H4 (cell line): ENCODE results near the gene ABCF3. TPM values are rescaled to one million over a fixed set of nuclear protein-coding genes. Genes with fewer than 3 reads are reported as not detected.

Source experiments
- DNase-seq: peaks from one replicate; pipeline ENCODE4 v3.0.0-alpha.2; 2015; ENCODE audit warnings: low spot score
- total RNA-seq: library from RNA; depleted of rRNA; stranded (reverse); fragments of >200 nt; shearing (Covaris generic); gene quantifications from 2 replicates; pipeline ENCODE4 v1.2.3, GENCODE V29; 2014

Gene ABCF3
- total RNA-seq, 1 experiment from 2014 or later = 36.8 TPM

DNA sequence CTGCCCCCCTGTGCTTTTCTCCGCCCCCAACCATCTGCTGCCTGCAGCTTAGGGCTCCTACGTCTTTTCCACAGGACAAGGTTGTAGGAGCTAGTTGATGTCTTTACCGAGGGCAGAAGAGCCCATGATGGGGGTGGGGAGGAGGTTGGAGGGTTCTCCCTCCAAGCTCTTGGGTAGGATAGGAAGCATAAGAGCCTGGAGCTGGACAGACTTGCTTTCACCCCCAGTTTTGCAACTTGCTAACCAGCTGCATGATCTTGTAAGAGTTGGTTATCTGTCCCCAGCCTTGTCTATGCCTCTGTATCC lies 856 bp downstream of the ABCF3 start:
- no peak for DNase-seq

DNA sequence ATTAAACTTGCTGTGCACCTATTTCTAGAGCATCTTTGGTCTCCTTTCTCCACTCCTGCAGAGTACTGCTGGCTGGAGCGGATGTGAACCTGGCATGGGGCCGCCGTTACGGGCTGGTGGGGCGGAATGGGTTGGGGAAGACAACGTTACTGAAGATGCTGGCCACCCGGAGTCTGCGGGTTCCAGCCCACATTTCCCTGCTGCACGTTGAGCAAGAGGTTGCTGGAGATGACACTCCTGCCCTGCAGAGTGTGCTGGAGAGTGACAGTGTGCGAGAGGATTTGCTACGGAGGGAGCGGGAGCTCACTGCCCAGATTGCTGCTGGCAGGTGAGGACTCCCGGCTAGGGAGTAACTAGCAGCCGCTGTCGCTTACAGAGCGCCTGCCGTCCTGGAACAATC lies 2.1 kb downstream of the ABCF3 start:
- no peak for DNase-seq

DNA sequence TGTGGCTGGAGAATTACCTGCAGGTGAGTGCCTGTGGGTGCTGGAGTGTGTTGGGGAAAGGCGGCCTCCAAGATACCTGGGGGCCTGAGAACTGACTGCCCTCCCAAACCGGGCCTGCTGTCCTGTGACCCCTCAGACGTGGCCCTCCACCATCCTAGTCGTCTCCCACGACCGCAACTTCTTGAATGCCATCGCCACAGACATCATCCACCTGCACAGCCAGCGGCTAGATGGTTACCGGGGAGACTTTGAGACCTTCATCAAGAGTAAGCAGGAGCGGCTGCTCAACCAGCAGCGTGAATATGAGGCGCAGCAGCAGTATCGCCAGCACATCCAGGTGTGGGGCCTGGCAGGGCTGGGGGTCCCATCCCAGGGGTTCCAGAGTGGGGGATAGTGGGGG lies 3.4 kb downstream of the ABCF3 start:
- no peak for DNase-seq

DNA sequence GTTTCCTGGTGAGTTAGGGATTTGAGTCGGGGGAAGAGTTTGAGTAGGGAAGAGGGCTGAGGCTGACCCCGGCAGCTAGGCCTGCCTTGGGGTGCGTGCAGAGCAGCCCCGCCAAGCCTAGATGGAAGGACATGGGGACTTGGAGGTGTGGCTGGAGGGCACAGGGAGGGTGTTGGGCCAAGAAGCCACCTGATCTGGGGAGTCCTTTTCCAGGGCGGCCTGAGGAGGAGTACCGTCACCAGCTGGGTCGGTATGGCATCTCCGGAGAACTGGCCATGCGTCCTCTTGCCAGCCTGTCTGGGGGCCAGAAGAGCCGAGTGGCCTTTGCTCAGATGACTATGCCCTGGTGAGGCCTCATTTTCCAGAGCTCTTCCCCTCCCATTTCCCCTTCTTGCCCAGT lies 6.9 kb downstream of the ABCF3 start:
- DNase-seq = no peak

DNA sequence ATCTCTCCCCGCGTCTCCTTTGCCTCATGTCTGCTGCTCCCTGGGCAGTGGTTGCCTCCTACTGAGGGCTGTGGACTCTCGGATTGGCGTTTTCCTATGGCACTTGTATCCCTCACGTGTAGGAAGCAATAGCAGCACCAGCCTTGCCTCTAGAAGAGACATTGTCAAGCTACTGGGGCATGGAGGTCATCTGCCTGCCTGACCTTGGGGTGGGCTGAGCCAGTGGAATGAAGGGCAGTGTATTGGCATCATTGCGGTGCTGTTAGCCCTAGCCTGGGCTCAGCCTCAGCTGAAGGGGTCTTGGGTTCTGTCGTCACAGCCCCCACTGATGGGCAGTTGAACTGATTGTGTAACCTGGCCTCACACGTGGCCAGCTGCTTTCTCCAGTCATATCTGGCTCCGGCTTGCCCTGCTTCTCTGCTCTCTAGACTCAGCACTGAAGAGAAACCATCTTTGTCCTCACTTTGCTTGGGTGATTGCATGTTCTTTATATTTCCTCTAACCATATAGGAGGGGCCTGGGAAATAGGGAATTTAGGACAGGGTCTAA lies 8.1 kb downstream of the ABCF3 start:
- DNase-seq = no peak

DNA sequence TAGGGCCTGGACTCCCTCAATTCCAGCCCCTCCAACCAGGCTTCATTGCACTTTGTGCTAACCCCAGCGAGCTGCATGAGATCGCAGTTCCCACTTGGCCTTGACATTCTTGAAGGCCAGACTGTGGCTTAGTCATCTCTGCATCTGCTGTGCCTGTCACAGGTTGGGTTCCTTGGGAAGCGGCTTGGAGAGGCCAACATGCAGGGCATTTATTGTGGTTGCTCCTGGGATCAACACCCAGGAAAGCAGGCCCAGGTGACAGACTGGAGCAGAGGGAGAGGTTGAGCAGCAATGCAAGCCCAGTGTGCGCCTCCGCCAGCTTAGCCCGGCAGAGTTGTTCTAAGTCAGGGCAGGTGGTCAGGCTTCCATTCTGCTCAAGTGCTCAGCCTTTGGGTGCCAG lies 10.5 kb downstream of the ABCF3 start:
- no peak for DNase-seq

DNA sequence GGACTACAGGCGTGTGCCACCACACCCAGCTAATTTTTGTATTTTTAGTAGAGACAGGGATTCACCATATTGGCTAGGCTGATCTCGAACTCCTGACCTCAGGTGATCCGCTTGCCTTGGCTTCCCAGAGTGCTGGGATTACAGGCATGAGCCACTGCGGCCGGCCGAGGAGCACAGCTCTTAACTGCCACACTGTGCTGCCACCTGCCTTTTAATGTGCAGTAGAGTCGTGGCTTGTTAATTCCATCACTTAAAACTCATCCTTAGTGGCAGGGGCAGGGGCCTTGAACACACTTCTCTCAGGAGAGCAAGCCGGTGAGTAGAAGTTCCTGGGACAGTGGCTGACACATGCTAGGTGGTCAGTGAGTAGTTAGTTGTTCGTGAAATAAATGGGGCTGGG lies 12.5 kb downstream of the ABCF3 start:
- no peak for DNase-seq

DNA sequence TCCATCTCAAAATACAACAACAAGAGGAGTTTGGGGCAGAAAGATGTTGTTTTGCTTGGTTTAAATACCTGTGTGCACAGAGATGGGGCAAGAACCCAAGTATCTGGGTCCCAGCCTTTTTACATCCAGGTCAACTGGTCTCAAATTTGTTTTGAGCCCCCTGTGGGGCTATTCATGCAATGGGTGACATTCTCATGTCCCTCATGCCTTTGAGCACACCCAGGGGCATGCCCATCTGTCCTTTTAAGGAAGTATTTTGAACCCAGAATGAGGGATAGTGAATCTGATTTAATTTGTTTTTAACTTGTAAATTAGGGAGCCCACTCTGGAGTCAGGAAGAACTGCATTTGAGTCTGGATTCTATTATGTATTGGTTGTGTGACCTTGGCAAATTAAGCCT lies 14.8 kb downstream of the ABCF3 start:
- DNase-seq = no peak

DNA sequence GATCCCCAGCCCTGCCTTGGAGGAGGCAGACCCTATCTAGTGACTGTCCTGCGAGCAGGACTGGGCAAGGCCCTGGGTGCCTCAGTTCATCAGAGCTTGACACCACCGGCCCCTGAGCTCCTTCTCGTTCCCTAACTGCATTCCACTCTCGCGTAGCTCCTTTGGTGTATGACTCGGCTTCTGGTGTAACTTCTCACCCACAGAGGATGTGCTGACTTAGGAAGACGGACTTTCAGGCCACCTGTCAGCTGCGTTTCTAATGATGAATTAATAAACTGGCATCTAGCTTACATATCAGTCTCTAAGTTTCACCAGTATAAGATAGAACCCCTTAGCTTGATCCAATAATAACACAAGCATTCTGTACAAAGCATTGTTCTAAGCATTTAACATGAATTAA lies 17.5 kb downstream of the ABCF3 start:
- DNase-seq = no peak

DNA sequence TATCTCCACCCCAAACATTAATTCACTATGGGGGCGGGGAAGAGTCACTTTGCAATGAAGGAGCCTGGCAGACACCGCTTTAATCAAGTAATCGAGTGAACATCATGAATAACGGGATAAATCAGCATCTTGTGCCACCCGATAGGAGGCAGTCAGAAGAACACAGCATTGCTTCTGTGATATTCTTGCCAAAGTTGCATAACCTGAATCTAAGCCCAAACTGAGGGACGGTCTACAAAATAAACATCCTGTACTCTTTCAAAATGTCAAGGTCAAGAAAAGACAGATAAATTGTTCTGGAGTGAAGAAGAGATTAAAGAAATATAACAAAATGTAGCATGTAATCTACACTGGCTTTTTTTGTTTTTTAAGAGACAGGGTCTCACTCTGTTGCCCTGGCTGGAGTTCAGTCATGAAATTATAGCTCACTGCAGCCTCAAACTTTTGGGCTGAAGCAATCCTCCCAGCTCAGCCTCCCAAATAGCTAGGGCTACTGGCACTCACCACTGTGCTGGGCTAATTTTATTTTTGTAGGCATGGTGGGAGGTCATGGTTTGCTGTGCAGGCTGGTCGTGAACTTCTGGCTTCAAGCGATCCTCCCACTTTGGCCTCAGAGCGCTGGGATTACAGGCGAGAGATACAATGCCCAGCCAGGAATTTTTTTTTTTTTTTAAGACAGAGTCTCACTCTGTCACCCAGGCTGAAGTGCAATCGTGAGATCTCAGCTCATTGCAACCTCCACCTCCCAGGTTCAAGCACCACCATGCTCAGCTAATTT lies 23.3 kb downstream of the ABCF3 start:
- no peak for DNase-seq

DNA sequence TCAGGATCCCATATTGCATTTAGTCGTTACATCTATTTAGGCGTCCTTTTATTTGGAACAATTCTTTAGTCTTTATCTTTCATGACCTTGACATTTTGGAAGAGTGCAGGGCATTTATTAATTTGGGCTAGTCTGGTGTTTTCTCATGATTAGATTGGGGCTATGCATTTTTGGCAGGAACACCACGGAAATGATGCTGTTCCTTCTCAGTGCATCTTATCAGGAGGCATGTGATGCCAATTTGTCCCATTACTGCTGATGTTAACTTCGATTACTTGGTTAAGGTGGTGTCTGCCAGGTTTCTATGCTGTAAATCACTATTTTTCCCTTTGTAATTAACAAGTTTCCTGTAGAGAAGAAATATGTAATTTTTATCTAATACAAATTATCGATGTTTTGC lies 25.3 kb downstream of the ABCF3 start:
- DNase-seq = no peak

DNA sequence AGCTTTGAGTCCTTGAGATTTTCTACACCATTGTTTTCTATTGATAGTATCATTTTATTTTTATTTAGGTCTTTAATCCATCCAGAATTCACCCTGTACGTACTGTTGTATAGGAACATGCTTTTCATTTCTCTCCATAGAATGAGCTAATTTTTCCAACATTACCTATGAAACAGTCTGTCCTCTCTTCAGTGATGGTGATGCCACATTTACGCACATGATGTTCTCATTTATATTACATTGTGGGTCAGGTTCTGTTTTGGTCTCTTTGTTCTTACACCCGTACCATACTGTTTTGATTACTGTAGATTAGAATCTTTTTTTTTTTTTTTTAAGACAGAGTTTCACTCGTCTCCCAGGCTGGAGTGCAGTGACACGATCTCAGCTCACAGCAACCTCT lies 25.7 kb downstream of the ABCF3 start:
- no peak for DNase-seq

DNA sequence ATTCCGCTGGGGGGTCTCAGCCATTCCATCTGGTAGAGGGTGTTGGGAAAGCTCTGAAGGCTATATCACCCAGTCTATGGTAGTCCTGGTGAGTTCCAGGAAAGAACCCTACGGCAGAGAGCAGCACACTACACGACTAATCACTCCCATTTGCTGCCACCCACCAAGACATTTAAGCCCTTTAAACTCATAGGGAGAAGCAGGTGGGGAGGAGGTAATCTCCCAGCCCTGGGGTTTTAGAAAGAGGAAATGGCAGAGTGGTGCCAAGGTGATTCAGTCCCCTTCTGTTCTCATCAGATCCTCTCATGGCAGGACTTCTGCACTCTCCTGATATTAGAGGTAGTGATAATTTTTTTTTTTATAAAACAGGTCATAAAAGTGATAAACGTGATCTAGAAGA lies 32.8 kb downstream of the ABCF3 start:
- no peak for DNase-seq

DNA sequence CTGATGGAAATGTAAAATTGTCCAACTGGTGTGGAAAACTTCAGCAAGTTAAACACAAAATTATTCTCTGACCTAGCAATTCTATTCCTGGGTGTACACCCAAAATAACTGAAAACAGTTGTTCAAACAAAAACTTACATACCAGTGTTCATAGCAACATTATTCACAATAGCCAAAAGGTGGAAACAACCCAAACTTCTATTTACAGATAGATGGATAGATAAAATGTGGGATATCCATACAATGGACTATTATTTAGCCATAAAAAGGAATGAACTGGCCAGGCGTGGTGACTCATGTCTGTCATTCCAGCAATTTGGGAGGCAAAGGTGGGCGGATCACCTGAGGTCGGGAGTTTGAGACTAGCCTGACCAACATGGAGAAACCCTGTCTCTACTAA lies 36.5 kb downstream of the ABCF3 start:
- DNase-seq = no peak

DNA sequence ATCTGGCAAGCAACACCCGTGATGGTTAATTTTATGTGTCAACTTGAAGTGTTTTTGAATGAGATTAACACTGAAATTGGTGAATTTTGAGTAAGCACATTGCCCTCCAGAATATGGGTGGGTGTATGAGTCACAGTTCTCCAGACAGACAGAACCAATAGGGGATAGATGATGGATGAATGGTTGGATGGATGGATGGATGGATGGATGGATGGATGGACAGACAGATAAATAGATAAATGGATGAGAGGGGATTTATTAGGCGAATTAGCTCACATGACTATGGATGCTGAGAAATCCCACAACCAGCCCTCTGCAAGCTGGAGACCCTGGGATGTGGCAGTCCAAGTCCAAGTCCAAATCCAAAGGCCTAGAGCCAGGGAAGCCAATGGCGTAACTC lies 37.9 kb downstream of the ABCF3 start:
- DNase-seq = no peak

DNA sequence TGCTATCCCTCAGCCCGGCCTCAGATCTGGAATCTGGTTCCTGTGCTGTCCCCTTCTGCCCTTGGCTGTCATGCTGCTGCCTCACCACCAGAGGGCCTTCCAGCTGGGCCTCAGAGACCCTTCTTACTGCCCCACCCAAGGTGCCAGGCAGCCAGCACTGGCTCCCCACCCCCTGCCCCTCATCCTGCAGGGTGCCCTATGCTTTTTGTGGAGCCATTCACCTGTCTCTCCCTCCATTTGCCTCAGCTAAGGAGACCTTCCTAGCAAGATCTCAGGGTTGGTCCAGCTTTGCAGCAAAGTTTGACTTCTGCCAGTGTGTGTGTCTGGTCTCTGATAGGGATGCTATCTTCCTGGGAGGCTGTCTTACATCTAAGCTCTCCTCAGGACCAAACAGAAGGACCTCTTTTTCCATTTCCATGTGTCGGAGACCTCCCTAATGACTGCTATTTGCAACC lies 41.5 kb downstream of the ABCF3 start:
- DNase-seq = no peak

DNA sequence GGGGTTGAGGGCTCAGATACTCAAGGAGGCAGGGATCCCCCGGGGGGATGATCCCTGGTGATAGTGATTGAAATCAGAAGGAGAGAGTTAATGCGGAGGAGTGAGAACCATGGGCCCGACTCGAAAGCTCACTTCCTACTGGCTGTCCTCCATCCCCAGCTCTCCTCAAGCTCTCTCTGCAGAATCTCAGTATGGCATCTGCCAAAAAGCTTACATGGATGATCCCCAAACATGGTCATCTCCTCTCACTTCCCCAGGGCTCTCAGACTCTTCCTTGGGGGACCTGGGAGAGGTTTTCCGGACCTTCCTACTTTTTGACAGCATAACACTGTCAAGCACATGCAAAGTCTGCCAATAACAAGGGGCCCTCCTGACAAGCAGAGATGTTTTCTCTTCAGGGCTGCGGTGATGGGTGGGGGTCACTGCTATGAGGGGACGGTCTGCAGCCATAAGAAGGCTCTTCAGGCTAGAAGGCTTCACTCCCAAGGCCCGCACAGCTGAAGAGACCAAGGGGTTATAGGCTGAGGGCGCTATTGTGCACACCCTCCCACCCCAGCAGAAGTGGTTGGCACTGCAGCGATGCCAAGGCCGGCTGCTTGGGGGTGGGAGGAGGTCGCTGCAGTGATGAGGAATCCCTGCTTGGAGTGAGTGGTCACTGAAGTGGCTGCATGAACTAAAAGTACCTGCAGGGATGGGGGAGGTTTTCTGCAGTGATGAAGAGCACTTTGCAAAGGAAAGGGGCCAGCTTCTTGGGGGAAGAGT lies 42.6 kb downstream of the ABCF3 start:
- no peak for DNase-seq

DNA sequence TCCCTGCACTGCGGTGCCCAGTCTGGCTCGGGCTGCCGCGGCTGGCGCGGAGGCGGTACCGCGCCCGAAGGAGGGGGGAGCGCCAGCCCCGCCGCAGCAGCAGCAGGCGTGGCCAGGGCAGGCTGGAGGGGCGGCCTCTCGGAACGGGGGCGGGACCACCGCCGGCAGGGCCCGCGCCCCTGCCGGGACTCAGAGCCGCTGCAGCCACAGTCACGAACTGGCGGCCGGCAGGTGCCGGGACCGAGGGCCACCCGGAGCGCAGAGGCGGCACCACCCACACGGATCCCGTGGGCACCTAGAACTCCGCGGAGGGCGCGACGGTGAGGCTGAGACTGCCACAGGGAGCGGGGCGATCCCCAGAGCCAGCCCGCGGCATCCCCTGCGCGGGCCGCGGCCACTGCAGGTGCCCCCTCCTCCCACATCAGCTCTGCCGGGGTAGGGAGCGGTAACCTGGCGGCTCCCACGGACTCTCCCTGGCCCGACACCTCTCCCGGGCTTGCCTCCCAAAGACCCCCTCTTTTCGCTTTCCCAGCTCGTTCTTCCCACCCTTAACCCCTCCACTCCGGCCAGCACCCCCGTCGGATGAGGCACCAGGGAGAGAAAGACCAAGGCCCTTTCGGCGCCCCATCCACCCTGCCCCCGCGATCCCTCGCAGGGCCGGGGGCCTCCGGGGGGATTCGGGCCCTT lies 43.5 kb downstream of the ABCF3 start, which contains the start of gene VWA5B2:
VWA5B2 (plus strand) TSS at position 192 of the 687 bp plus-strand sequence. CDS start 944 bp downstream, outside the sequence.
- DNase-seq = peak; percentile 62

DNA sequence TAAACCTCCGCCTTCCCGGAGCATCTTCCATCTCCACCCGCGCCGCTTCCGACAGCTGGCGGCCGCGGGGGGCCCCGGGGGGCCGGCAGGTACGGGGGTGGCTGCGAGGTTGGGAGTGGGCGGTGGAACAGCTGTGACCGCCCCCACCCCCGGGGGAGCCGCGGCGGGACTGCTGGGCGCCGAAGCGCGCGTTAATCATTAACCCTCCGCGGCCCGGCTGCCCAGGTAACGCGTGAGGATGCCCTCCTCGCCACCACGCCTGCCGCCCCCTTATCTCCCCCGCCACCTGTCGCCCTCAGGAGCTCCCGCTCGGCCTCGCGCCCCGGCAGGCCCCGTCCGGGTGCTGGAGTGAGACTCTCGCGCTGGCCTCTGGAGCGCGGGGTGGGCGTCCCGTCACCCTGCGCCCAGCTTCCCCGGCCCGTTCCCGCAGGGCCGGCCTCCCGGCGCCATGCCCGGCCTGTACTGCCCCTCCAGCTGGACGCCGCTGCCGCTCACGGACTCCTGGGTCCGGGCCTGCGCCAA lies 44.1 kb downstream of the ABCF3 start:
- no peak for DNase-seq

DNA sequence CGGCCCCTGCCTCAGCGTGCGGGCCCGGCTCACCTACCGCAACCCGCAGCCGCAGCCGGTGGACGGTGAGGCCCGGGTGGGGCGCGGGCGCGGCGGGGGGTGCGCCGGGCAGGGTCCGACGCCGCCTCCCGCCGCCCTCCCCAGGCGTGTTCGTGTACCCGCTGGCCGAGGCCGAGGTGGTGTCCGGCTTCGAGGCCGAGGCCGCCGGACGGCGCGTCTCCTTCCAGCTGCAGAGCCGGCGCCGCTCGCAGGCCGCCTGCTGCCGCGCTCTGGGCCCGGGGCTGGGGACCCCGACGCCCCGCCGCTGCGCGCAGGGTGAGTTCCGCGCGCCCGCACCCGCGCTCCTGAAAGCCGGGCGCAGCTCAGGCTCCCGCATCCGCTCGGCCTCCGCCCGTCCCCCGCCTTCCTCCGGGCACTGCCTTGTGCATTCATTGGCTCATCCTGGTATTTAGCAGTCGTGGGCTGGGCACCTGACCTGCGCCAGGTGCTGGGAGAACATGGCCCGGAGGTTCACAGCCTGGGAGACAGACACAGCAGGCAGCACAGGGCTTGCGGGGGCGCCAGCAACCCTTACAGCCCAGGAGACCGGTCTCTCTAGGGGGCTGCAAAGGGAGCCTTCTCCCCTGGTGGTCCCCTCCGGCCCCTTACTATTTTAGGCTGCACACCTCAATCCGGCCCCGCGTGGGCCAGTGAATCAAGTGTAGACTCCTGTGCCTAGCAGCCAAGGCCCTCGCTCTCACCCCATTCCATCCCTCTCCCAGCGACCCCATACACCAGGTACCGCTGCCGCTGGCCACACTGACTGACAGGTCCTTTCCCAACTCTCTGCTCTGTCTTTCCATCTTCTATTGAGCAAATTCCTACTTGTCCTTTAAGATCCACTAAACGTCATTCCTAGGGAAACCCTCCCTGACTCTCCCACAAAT lies 44.9 kb downstream of the ABCF3 start:
- DNase-seq = no peak

DNA sequence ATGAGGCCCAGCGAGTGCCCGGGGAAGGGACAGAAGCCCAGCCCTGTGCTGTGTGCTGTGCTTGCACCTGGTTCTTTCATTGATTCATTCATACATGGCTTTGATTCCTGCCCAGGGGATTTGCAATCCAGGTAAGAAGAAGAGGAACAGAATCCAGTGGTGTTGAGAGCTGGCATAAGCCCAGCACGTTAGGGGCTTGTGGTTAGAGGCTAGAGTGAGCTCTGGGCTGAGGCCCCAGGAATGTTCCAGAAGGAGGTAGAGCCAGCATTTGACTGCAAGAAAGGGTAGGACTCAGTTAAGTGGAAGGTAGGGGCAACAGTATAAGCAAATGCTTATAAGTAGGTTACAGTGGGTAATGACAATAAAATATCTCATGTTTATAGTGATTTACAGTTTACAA lies 45.7 kb downstream of the ABCF3 start:
- no peak for DNase-seq
